ENCODE measurements around the gene GNAL.

GNAL gene

DNA sequence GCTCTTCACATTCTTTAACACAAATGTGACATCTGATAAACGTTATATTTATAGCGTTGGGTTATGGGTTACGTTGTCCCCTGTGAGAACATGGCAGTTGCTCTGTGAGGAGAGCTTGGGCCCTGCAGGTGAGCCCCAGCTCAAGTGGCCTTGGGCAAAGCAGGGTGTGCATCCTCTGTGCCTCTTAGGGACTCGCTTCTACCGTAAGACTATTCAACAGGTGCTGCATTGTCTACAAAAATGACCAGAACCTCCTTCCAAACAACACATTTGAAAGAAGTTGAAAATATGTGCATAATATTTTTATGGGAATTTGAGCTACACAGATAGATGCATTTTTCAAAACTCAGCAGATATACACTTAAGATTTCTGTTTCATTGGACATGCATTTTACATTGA, 145.7 kb downstream of the GNAL start:
- Histone ChIP-seq H3K27ac (ENCODE audit: low read length) (no peak overlapping the region), H3K9ac (ENCODE audit: low read depth, low read length) (no peak overlapping the region), H3K36me3 (ENCODE audit: insufficient read depth, low read length) (no peaks in the 10 kb centered on the region), H3K4me1 (ENCODE audit: insufficient read depth, low read length) (no peaks in the 10 kb centered on the region), H3K79me2 (ENCODE audit: insufficient read depth, low read length) (no peaks in the 10 kb centered on the region), H3K4me3 (ENCODE audit: low read depth in 1 of 2, low read length in 2 of 2) (no peak overlapping the region), H3K4me2 (ENCODE audit: insufficient read depth, low read length) (no peak overlapping the region), H3K27me3 (ENCODE audit: insufficient read depth, low read length, poor library complexity) (no peaks in the 10 kb centered on the region), H2AFZ (ENCODE audit: low read depth, low read length) (no peak overlapping the region), H3K9me3 (ENCODE audit: insufficient read depth, low read length, severe bottlenecking) (no peaks in the 10 kb centered on the region), H4K20me1 (ENCODE audit: insufficient read depth, low read length) (no peaks in the 10 kb centered on the region)
- TF ChIP-seq EZH2 (IDR thresholded peaks at IDR 0.05; ENCODE audit: borderline replicate concordance, low read depth, low read length, severe bottlenecking) = no peak
- no peak for TF ChIP-seq CTCF (IDR thresholded peaks at IDR 0.05; ENCODE audit: borderline replicate concordance, extremely low read depth, low read length, poor library complexity, severe bottlenecking)
- no peak for DNase-seq
- ATAC-seq (ENCODE audit: insufficient read depth, low read depth) = no peak

- Histone ChIP-seq H3K27me3 (ENCODE audit: insufficient read depth, low read length, poor library complexity) (no peaks in the 10 kb centered on the region), H3K36me3 (ENCODE audit: insufficient read depth, low read length) (no peaks in the 10 kb centered on the region), H4K20me1 (ENCODE audit: insufficient read depth, low read length) (no peaks in the 10 kb centered on the region), H3K27ac (ENCODE audit: low read length) (no peak overlapping the region), H3K79me2 (ENCODE audit: insufficient read depth, low read length) (no peaks in the 10 kb centered on the region), H3K9ac (ENCODE audit: low read depth, low read length) (no peak overlapping the region), H3K9me3 (ENCODE audit: insufficient read depth, low read length, severe bottlenecking) (no peaks in the 10 kb centered on the region), H3K4me3 (ENCODE audit: low read depth in 1 of 2, low read length in 2 of 2) (no peak overlapping the region), H2AFZ (ENCODE audit: low read depth, low read length) (no peak overlapping the region), H3K4me2 (ENCODE audit: insufficient read depth, low read length) (no peak overlapping the region), H3K4me1 (ENCODE audit: insufficient read depth, low read length) (no peaks in the 10 kb centered on the region)
- TF ChIP-seq EZH2 (IDR thresholded peaks at IDR 0.05; ENCODE audit: borderline replicate concordance, low read depth, low read length, severe bottlenecking) (no peak), CTCF (IDR thresholded peaks at IDR 0.05; ENCODE audit: borderline replicate concordance, extremely low read depth, low read length, poor library complexity, severe bottlenecking) (no peak)
- no peak for ATAC-seq (ENCODE audit: insufficient read depth, low read depth)
- DNase-seq = no peak
Measured at GRCh38 chr18:11839556-11839955, 150.5 kb downstream of the GNAL start.

- no peak overlapping the region for H3K27ac ChIP-seq (ENCODE audit: low read length)
Measured at GRCh38 chr18:11840493-11840892, 151.4 kb downstream of the GNAL start.

More at GRCh38 chr18:11840493-11840892, 151.4 kb downstream of the GNAL start:
- no peak overlapping the region for H3K9ac ChIP-seq (ENCODE audit: low read depth, low read length)
- no peaks in the 10 kb centered on the region for H3K79me2 ChIP-seq (ENCODE audit: insufficient read depth, low read length)
- TF ChIP-seq CTCF (IDR thresholded peaks at IDR 0.05; ENCODE audit: borderline replicate concordance, extremely low read depth, low read length, poor library complexity, severe bottlenecking) = no peak
- TF ChIP-seq EZH2 (IDR thresholded peaks at IDR 0.05; ENCODE audit: borderline replicate concordance, low read depth, low read length, severe bottlenecking) = no peak
- no peaks in the 10 kb centered on the region for H3K9me3 ChIP-seq (ENCODE audit: insufficient read depth, low read length, severe bottlenecking)
- no peaks in the 10 kb centered on the region for H3K4me1 ChIP-seq (ENCODE audit: insufficient read depth, low read length)
- no peak overlapping the region for H3K4me3 ChIP-seq (ENCODE audit: low read depth in 1 of 2, low read length in 2 of 2)
- no peaks in the 10 kb centered on the region for H3K27me3 ChIP-seq (ENCODE audit: insufficient read depth, low read length, poor library complexity)
- DNase-seq (no peak), ATAC-seq (ENCODE audit: insufficient read depth, low read depth) (no peak)
- H3K36me3 ChIP-seq (ENCODE audit: insufficient read depth, low read length) = no peaks in the 10 kb centered on the region
- no peaks in the 10 kb centered on the region for H4K20me1 ChIP-seq (ENCODE audit: insufficient read depth, low read length)
- no peak overlapping the region for H3K4me2 ChIP-seq (ENCODE audit: insufficient read depth, low read length)
- no peak overlapping the region for H2AFZ ChIP-seq (ENCODE audit: low read depth, low read length)

All from DND-41 (cell line).